ENCODE measurements around the gene ARID5A. TPM values are rescaled to one million over a fixed set of nuclear protein-coding genes. Genes with fewer than 3 reads are reported as not detected.

Gene ARID5A
- total and polyA plus RNA-seq, 2 of the 13 experiments (the other 11 are each of a cell fraction or from before 2014, with no cell fraction given) = 6.0 to 9.5 TPM

- TF ChIP-seq ZBTB7B (CRISPR knock-in tag; IDR thresholded peaks at IDR 0.05) (no peak), ZNF513 (CRISPR knock-in tag; conservative IDR thresholded peaks at IDR 0.05) (0 out of 2 replicates have a peak, but pooled peaks have one; percentile 45), GTF2F1 (IDR thresholded peaks at IDR 0.05; ENCODE audit: low read length) (no peak), THRA (CRISPR knock-in tag; IDR thresholded peaks at IDR 0.05; ENCODE audit: borderline replicate concordance) (peak; percentile 54; the same call in 1 of the 2 replicates), ZFX (CRISPR knock-in tag; IDR thresholded peaks at IDR 0.05; ENCODE audit: low read depth) (peak; percentile 76), TP53 (CRISPR knock-in tag; conservative IDR thresholded peaks at IDR 0.05) (no peak), HNRNPLL (IDR thresholded peaks at IDR 0.05; ENCODE audit: low read depth, low read length, poor library complexity, severe bottlenecking) (peak; percentile 51), ZBTB39 (CRISPR knock-in tag; IDR thresholded peaks at IDR 0.05) (no peak), ISX (CRISPR knock-in tag; conservative IDR thresholded peaks at IDR 0.05) (no peak), MATR3 (CRISPR knock-in tag; IDR thresholded peaks at IDR 0.05) (no peak), ZNF614 (CRISPR knock-in tag; IDR thresholded peaks at IDR 0.05; ENCODE audit: borderline replicate concordance) (no peak), HDAC1 (CRISPR knock-in tag; IDR thresholded peaks at IDR 0.05) (no peak; the same call in 1 of the 2 replicates), ZNF136 (CRISPR knock-in tag; IDR thresholded peaks at IDR 0.05; ENCODE audit: low read depth) (no peak), ZNF569 (CRISPR knock-in tag; IDR thresholded peaks at IDR 0.05; ENCODE audit: borderline replicate concordance) (no peak), ZNF160 (CRISPR knock-in tag; IDR thresholded peaks at IDR 0.05) (peak; percentile 74; the same call in 1 of the 2 replicates), HIC2 (CRISPR knock-in tag; IDR thresholded peaks at IDR 0.05; ENCODE audit: low read depth) (no peak), ZBTB25 (CRISPR knock-in tag; IDR thresholded peaks at IDR 0.05) (no peak), WIZ (CRISPR knock-in tag; IDR thresholded peaks at IDR 0.05) (no peak), SSRP1 (CRISPR knock-in tag; IDR thresholded peaks at IDR 0.05) (no peak; the same call in 1 of the 2 replicates), SIN3B (IDR thresholded peaks at IDR 0.05; ENCODE audit: low read length) (no peak), ZNF432 (CRISPR knock-in tag; IDR thresholded peaks at IDR 0.05; ENCODE audit: borderline replicate concordance) (no peak), THAP11 (CRISPR knock-in tag; IDR thresholded peaks at IDR 0.05) (peak; percentile 56), RFX5 (IDR thresholded peaks at IDR 0.05; ENCODE audit: low read depth, low read length) (peak; percentile 39; the same call in 1 of the 2 replicates)
Observed at GRCh38 chr2:96509114-96509846, 27.3 kb upstream of the ARID5A start (continued).
